Measurements from ENCODE around the gene KCNQ1. TPM values are rescaled to one million over a fixed set of nuclear protein-coding genes. Genes with fewer than 3 reads are reported as not detected.

KCNQ1 gene
- total RNA-seq, 1 experiment from 2014 or later: 10.7 TPM

GRCh38 chr11:2804701-2805387 is 360.0 kb downstream of the KCNQ1 start:
- Histone ChIP-seq H3K4me3 (replicated peaks in 1 of 2; ENCODE audit: low read depth in 1 of 2, low read length in 2 of 2) (no peak overlapping the region), H3K36me3 (ENCODE audit: control insufficient read depth in 1 of 2, insufficient read depth in 2 of 2, low read length in 2 of 2) (no peaks in the 10 kb centered on the region), H2AFZ (ENCODE audit: low read depth, low read length, poor library complexity, severe bottlenecking) (no peak overlapping the region), H3K27me3 (ENCODE audit: insufficient read depth, low read length) (no peaks in the 10 kb centered on the region), H3K9me2 (ENCODE audit: insufficient read depth) (no peaks in the 10 kb centered on the region), H3K79me2 (ENCODE audit: insufficient read depth, low read length) (no peaks in the 10 kb centered on the region), H3K4me1 (ENCODE audit: control insufficient read depth in 1 of 2, insufficient read depth in 2 of 2, low read length in 2 of 2) (no peaks in the 10 kb centered on the region), H3K9me3 (ENCODE audit: control insufficient read depth in 1 of 2, insufficient read depth in 1 of 2, low read depth in 1 of 2, low read length in 2 of 2) (peaks cover 2 to 4% of the 10 kb centered on the region in 2 experiments; a peak in 1 of 4 replicates), H4K20me1 (ENCODE audit: insufficient read depth) (no peaks in the 10 kb centered on the region), H3K4me2 (ENCODE audit: low read length) (no peak overlapping the region), H3K9ac (ENCODE audit: low read length) (no peak overlapping the region), H3K27ac (ENCODE audit: low read depth, low read length) (no peak overlapping the region)
- RAD21 ChIA-PET (ENCODE audit: low non-redundant PET in 1 of 2, low total read pairs in 2 of 2, uncharacterized antibody in 2 of 2, unreplicated experiment in 2 of 2): no interaction called here
- DNase-seq (ENCODE audit: low read depth, low spot score) (no peak), ATAC-seq (no peak)
- POLR2A ChIA-PET: no interaction called here
- TF ChIP-seq SIN3A (IDR thresholded peaks at IDR 0.05; ENCODE audit: low read depth): no peak
- TF ChIP-seq RAD21 (IDR thresholded peaks at IDR 0.05; ENCODE audit: low read depth): no peak
- TF ChIP-seq EZH2 (IDR thresholded peaks at IDR 0.05): no peak
- TF ChIP-seq POLR2A (IDR thresholded peaks at IDR 0.05; ENCODE audit: borderline replicate concordance, extremely low read depth, insufficient read depth, insufficient read length): no peak
- TF ChIP-seq SP1 (IDR thresholded peaks at IDR 0.05; ENCODE audit: low read depth): no peak
- TF ChIP-seq ZNF274 (IDR thresholded peaks at IDR 0.05; ENCODE audit: low read depth, low read length): no peak
- no peak for TF ChIP-seq EGR1 (IDR thresholded peaks at IDR 0.05; ENCODE audit: low read depth)
- intact Hi-C loops (cut with micrococcal nuclease): no loop called here
- no TSS peak for BruUV-seq (replicated peaks)
- CTCF ChIA-PET: no interaction called here

GRCh38 chr11:2805388-2806056 is 360.7 kb downstream of the KCNQ1 start:
- H3K27me3 ChIP-seq (ENCODE audit: insufficient read depth, low read length): no peaks in the 10 kb centered on the region
- ATAC-seq (no peak), DNase-seq (ENCODE audit: low read depth, low spot score) (no peak)
- H3K9me3 ChIP-seq (ENCODE audit: control insufficient read depth in 1 of 2, insufficient read depth in 1 of 2, low read depth in 1 of 2, low read length in 2 of 2): peaks cover 6% of the 10 kb centered on the region in 2 experiments; a peak in 2 of 4 replicates
- TF ChIP-seq FOSL1 (IDR thresholded peaks at IDR 0.05; ENCODE audit: low read depth) (no peak), SIN3A (IDR thresholded peaks at IDR 0.05; ENCODE audit: low read depth) (no peak), RAD21 (IDR thresholded peaks at IDR 0.05; ENCODE audit: low read depth) (no peak), EZH2phosphoT487 (IDR thresholded peaks at IDR 0.05; ENCODE audit: borderline replicate concordance) (no peak), JUND (IDR thresholded peaks at IDR 0.05) (no peak), CBX3 (IDR thresholded peaks at IDR 0.05; ENCODE audit: low read depth) (no peak), EZH2 (IDR thresholded peaks at IDR 0.05) (no peak), TCF7L2 (IDR thresholded peaks at IDR 0.05; ENCODE audit: borderline replicate concordance, extremely low read depth, insufficient read depth, insufficient read length) (no peak), ZFX (IDR thresholded peaks at IDR 0.05) (no peak), ELF1 (IDR thresholded peaks at IDR 0.05; ENCODE audit: borderline replicate concordance, low read depth) (no peak), SP1 (IDR thresholded peaks at IDR 0.05; ENCODE audit: low read depth) (no peak)
- no peak overlapping the region for H2AFZ ChIP-seq (ENCODE audit: low read depth, low read length, poor library complexity, severe bottlenecking)
- H3K4me3 ChIP-seq (replicated peaks in 1 of 2; ENCODE audit: low read depth in 1 of 2, low read length in 2 of 2): no peak overlapping the region
- H3K4me2 ChIP-seq (ENCODE audit: low read length): no peak overlapping the region
- BruUV-seq (replicated peaks): no TSS peak
- ChIA-PET POLR2A (no interaction called here), RAD21 (ENCODE audit: low non-redundant PET in 1 of 2, low total read pairs in 2 of 2, uncharacterized antibody in 2 of 2, unreplicated experiment in 2 of 2) (no interaction called here), CTCF (no interaction called here)
- intact Hi-C loops (cut with micrococcal nuclease): no loop called here
- H3K9ac ChIP-seq (ENCODE audit: low read length): no peak overlapping the region
- no peak overlapping the region for H3K27ac ChIP-seq (ENCODE audit: low read depth, low read length)
- H4K20me1 ChIP-seq (ENCODE audit: insufficient read depth): no peaks in the 10 kb centered on the region
- H3K9me2 ChIP-seq (ENCODE audit: insufficient read depth): no peaks in the 10 kb centered on the region
- H3K79me2 ChIP-seq (ENCODE audit: insufficient read depth, low read length): no peaks in the 10 kb centered on the region
- H3K4me1 ChIP-seq (ENCODE audit: control insufficient read depth in 1 of 2, insufficient read depth in 2 of 2, low read length in 2 of 2): no peaks in the 10 kb centered on the region
- H3K36me3 ChIP-seq (ENCODE audit: control insufficient read depth in 1 of 2, insufficient read depth in 2 of 2, low read length in 2 of 2): no peaks in the 10 kb centered on the region
